Epithelial cell of prostate (primary cell): Measurements from ENCODE around the gene TEDC2.

Experiments used
- DNase-seq: peaks from one replicate; pipeline ENCODE4 v3.0.0-alpha.2; 2011; ENCODE audit warnings: low read depth, low spot score
- H3K27ac ChIP-seq: fragments of 450-650 bp; 2 replicates; pipeline ENCODE4 v1.5.1; 2017; ENCODE audit warnings: mild to moderate bottlenecking

TEDC2 gene

GRCh38 chr16:2487903-2488531 lies 28.1 kb downstream of the TEDC2 start:
- no peak for DNase-seq

GRCh38 chr16:2489581-2489980 lies 29.7 kb downstream of the TEDC2 start:
- no peak overlapping the region for H3K27ac ChIP-seq
- no peak for DNase-seq

More at GRCh38 chr16:2487903-2488531, 28.1 kb downstream of the TEDC2 start:
- no peak overlapping the region for H3K27ac ChIP-seq

GRCh38 chr16:2490190-2491105 lies 30.5 kb downstream of the TEDC2 start:
- H3K27ac ChIP-seq, result no peak overlapping the region
- no peak for DNase-seq

- DNase-seq, result no peak
- no peak overlapping the region for H3K27ac ChIP-seq
These were observed 32.4 kb downstream of the TEDC2 start for GRCh38 chr16:2492292-2492691.

- no peak for DNase-seq
- H3K27ac ChIP-seq, result no peak overlapping the region
These were observed 33.7 kb downstream of the TEDC2 start for GRCh38 chr16:2493605-2494004.

- no peak overlapping the region for H3K27ac ChIP-seq
- DNase-seq, result no peak
These were observed 34.7 kb downstream of the TEDC2 start for GRCh38 chr16:2494616-2495015.

GRCh38 chr16:2495041-2495440 lies 35.1 kb downstream of the TEDC2 start:
- H3K27ac ChIP-seq, result no peak overlapping the region
- DNase-seq, result no peak

- DNase-seq, result no peak
- H3K27ac ChIP-seq, result no peak overlapping the region
These were observed 36.6 kb downstream of the TEDC2 start for GRCh38 chr16:2496223-2497115.

GRCh38 chr16:2497116-2497630 lies 37.3 kb downstream of the TEDC2 start:
- no peak overlapping the region for H3K27ac ChIP-seq
- no peak for DNase-seq

- no peak for DNase-seq
- no peak overlapping the region for H3K27ac ChIP-seq
These were observed 38.0 kb downstream of the TEDC2 start for GRCh38 chr16:2497695-2498484.

GRCh38 chr16:2498531-2499253 lies 38.8 kb downstream of the TEDC2 start:
- DNase-seq, result peak; percentile 43
- no peak overlapping the region for H3K27ac ChIP-seq

GRCh38 chr16:2499454-2499853 lies 39.5 kb downstream of the TEDC2 start:
- DNase-seq, result no peak
- H3K27ac ChIP-seq, result no peak overlapping the region

- DNase-seq, result no peak
- no peak overlapping the region for H3K27ac ChIP-seq
These were observed 40.1 kb downstream of the TEDC2 start for GRCh38 chr16:2499890-2500429.

GRCh38 chr16:2500430-2500917 lies 40.6 kb downstream of the TEDC2 start:
- no peak overlapping the region for H3K27ac ChIP-seq
- no peak for DNase-seq

GRCh38 chr16:2500918-2501750 lies 41.2 kb downstream of the TEDC2 start:
- H3K27ac ChIP-seq, result no peak overlapping the region
- DNase-seq, result no peak

- no peak overlapping the region for H3K27ac ChIP-seq
- no peak for DNase-seq
These were observed 42.3 kb downstream of the TEDC2 start for GRCh38 chr16:2501946-2502895.

- H3K27ac ChIP-seq, result no peak overlapping the region
- no peak for DNase-seq
These were observed 45.8 kb downstream of the TEDC2 start for GRCh38 chr16:2505695-2506094.
